ENCODE data around the gene ARL2. TPM values are rescaled to one million over a fixed set of nuclear protein-coding genes. Genes with fewer than 3 reads are reported as not detected.

ARL2 gene
- total RNA-seq, 1 experiment from 2014 or later, result 98.9 TPM

DNA sequence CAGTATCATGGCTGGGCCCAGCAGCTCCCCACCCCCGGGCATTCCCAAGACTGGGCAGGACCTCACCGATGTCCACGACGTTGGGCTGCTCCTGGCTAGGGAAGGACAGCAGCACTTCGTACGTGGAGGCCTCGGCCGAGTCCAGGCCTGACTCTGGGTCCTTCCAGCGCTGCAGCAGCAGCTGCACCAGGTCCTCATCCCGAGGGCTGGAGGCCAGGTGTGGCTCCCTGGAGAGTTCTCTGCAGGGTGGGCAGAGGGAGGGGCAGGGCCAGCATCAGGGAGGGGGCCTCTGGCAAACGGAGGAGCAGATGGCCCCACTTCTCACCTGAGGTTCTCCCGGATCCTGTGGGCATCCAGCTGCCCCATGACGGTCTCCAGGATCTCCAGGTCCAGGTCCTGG lies 44.1 kb downstream of the ARL2 start:
- Histone ChIP-seq H3K9me3 (ENCODE audit: low read depth, low read length, poor library complexity, severe bottlenecking) (no peaks in the 10 kb centered on the region), H3K36me3 (ENCODE audit: insufficient read depth, low read length, poor library complexity, severe bottlenecking) (no peaks in the 10 kb centered on the region), H3K4me3 (ENCODE audit: low read depth, low read length, poor library complexity, severe bottlenecking) (no peak overlapping the region), H3K27ac (ENCODE audit: low read depth, low read length, poor library complexity, severe bottlenecking) (no peak overlapping the region), H3K4me1 (ENCODE audit: insufficient read depth, low read length, poor library complexity, severe bottlenecking) (no peaks in the 10 kb centered on the region), H3K27me3 (replicated peaks; ENCODE audit: insufficient read depth, low read depth, low read length, poor library complexity) (no peaks in the 10 kb centered on the region)
- DNase-seq (ENCODE audit: low spot score), result no peak
- TF ChIP-seq EZH2 (IDR thresholded peaks at IDR 0.05; ENCODE audit: borderline replicate concordance, low read depth, low read length, poor library complexity, severe bottlenecking), result no peak
- TF ChIP-seq, protein P1, sequence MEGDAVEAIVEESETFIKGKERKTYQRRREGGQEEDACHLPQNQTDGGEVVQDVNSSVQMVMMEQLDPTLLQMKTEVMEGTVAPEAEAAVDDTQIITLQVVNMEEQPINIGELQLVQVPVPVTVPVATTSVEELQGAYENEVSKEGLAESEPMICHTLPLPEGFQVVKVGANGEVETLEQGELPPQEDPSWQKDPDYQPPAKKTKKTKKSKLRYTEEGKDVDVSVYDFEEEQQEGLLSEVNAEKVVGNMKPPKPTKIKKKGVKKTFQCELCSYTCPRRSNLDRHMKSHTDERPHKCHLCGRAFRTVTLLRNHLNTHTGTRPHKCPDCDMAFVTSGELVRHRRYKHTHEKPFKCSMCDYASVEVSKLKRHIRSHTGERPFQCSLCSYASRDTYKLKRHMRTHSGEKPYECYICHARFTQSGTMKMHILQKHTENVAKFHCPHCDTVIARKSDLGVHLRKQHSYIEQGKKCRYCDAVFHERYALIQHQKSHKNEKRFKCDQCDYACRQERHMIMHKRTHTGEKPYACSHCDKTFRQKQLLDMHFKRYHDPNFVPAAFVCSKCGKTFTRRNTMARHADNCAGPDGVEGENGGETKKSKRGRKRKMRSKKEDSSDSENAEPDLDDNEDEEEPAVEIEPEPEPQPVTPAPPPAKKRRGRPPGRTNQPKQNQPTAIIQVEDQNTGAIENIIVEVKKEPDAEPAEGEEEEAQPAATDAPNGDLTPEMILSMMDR (conservative IDR thresholded peaks at IDR 0.05; ENCODE audit: low read depth, low read length), result no peak
- ChIA-PET POLR2A (ENCODE audit: low non-redundant PET) (no interaction called here), CTCF (no interaction called here)
- no TSS peak for BruUV-seq (replicated peaks)
- intact Hi-C loops (cut with micrococcal nuclease; ENCODE audit: unreplicated experiment), result no loop called here

DNA sequence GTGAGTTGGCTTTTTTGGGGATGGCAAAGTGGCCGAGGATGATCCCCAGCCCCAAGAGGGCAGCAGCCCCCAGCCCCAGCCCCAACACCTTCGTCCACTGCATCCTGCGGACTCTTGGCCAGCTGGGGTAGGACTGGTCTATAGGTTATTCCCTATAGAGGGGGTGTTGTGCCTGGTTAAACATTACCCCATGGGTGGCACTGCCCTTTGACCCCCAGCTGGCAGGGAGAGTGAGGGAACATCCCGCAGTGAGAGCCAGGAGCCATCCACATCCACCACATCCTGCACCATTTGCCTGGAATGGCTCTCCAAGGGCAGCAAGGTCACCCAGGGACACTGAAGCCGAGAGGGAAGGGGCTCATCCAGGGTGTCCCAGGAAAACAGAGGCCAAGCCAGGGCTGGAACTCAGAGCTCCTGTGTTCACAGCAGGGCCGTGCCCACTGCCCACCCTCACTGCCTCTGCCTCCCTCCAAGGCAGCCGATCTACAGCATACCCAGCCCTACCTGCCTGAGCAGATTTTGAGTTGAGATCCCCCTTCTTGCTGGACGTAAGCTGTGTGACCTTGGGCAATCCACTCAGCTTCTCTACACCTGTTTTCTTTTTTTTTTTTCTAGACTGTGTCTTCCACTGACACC lies 44.6 kb downstream of the ARL2 start, which contains the start of gene NAALADL1:
Gene NAALADL1 (minus strand): TSS at position 135 of the 636 bp plus-strand sequence. CDS start 32 bp downstream, at position 103.
- DNase-seq (ENCODE audit: low spot score), result no peak
- no peaks in the 10 kb centered on the region for H3K4me1 ChIP-seq (ENCODE audit: insufficient read depth, low read length, poor library complexity, severe bottlenecking)
- no peaks in the 10 kb centered on the region for H3K36me3 ChIP-seq (ENCODE audit: insufficient read depth, low read length, poor library complexity, severe bottlenecking)
- H3K9me3 ChIP-seq (ENCODE audit: low read depth, low read length, poor library complexity, severe bottlenecking), result no peaks in the 10 kb centered on the region
- no TSS peak for BruUV-seq (replicated peaks)
- H3K27me3 ChIP-seq (replicated peaks; ENCODE audit: insufficient read depth, low read depth, low read length, poor library complexity), result no peaks in the 10 kb centered on the region
- CTCF ChIA-PET, result no interaction called here
- intact Hi-C loops (cut with micrococcal nuclease; ENCODE audit: unreplicated experiment), result no loop called here
- no peak within 1 kb of the TSS for H3K27ac ChIP-seq (ENCODE audit: low read depth, low read length, poor library complexity, severe bottlenecking)
- H3K4me3 ChIP-seq (ENCODE audit: low read depth, low read length, poor library complexity, severe bottlenecking), result no peak within 1 kb of the TSS
- TF ChIP-seq, protein P1 (conservative IDR thresholded peaks at IDR 0.05; ENCODE audit: low read depth, low read length), result no peak
- no peak for TF ChIP-seq EZH2 (IDR thresholded peaks at IDR 0.05; ENCODE audit: borderline replicate concordance, low read depth, low read length, poor library complexity, severe bottlenecking)
- POLR2A ChIA-PET (ENCODE audit: low non-redundant PET), result no interaction called here

DNA sequence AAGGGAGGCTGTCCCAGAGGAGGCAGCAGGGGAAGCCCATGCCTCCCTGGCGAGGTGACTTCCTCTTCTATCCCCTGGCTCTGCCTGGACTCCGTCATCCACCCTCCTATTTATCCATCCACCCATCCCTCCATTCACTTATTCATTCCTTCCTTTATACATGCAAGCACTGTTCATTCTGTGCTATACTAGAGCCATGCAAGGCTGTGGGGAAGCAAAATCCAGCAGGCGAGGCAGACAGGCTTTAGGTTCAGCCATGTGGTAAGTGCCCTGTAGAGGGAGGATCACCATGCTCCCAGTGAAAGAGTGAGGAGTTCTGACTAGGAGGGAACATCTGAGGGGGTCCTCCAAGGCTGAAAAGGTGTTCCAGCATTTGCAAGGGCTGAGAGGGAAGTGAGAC lies 45.6 kb downstream of the ARL2 start:
- Histone ChIP-seq H3K9me3 (ENCODE audit: low read depth, low read length, poor library complexity, severe bottlenecking) (no peaks in the 10 kb centered on the region), H3K27ac (ENCODE audit: low read depth, low read length, poor library complexity, severe bottlenecking) (no peak overlapping the region), H3K27me3 (replicated peaks; ENCODE audit: insufficient read depth, low read depth, low read length, poor library complexity) (no peaks in the 10 kb centered on the region), H3K4me3 (ENCODE audit: low read depth, low read length, poor library complexity, severe bottlenecking) (no peak overlapping the region), H3K36me3 (ENCODE audit: insufficient read depth, low read length, poor library complexity, severe bottlenecking) (no peaks in the 10 kb centered on the region), H3K4me1 (ENCODE audit: insufficient read depth, low read length, poor library complexity, severe bottlenecking) (no peaks in the 10 kb centered on the region)
- no peak for DNase-seq (ENCODE audit: low spot score)
- intact Hi-C loops (cut with micrococcal nuclease; ENCODE audit: unreplicated experiment), result no loop called here
- BruUV-seq (replicated peaks), result no TSS peak
- POLR2A ChIA-PET (ENCODE audit: low non-redundant PET), result no interaction called here
- CTCF ChIA-PET, result no interaction called here
- TF ChIP-seq, protein P1 (conservative IDR thresholded peaks at IDR 0.05; ENCODE audit: low read depth, low read length), result no peak
- TF ChIP-seq EZH2 (IDR thresholded peaks at IDR 0.05; ENCODE audit: borderline replicate concordance, low read depth, low read length, poor library complexity, severe bottlenecking), result no peak

All from A673 (cell line).